HG03520 (cell line): Measurements from ENCODE around the gene CHRM5.
A peak's percentile ranks its signal among the peaks of the same experiment; 100 is the strongest.

Experiments
- ATAC-seq: cut with Tn5 transposase; IDR thresholded peaks from one replicate; pipeline ENCODE4 v1.9.1; 2021; ENCODE audit warnings: mild to moderate bottlenecking, moderate library complexity; ENCODE audit not compliant: unreplicated experiment

Gene CHRM5

GRCh38 chr15:33968224-33968623 lies at the start of gene CHRM5:
Gene CHRM5, plus strand, starts transcription at chr15:33968497. Its CDS starts 94,221 bp downstream, at chr15:34062718.
- ATAC-seq: no peak

- ATAC-seq: no peak
Measured at GRCh38 chr15:33923446-33923845, 44.9 kb upstream of the CHRM5 start.

DNA sequence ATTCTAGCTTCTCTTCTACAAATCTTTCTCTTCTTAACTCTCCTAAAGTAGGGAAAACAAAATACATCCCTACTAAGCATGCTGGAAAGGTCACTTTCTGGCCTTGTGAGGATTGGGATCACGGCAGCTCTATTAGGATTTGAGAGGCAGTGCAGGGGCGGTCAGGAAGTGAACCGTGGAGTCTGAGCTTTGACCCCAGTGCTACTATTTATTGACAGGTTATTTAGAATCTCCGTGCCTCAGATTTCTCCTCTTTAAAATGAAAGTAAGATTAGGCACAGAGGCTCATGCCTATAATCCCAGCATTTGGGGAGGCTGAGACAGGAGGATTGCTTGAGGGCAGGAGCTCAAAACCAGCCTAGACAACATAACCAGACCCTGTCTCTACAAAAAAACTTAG lies 42.0 kb upstream of the CHRM5 start:
- ATAC-seq: no peak

GRCh38 chr15:33932734-33933133 lies 35.6 kb upstream of the CHRM5 start:
- ATAC-seq: no peak

DNA sequence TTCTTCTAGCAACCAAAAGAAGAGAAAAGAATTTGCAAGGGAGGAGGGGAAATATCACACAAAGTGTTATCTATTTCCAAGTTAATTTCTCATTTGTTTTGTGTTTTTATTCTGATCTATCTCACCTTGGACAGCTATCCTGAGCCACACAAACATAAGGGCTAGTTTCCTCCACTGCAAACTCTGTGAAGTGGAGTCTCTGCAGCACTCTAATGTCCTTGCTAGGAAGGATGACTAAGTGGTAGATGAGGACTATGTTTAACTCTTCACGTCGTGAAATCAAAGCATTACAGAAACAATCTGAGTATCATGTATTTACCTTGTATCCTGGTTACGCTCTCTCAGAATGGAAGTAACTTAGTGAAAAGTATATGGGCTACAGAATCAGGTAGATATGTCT lies 33.9 kb upstream of the CHRM5 start:
- ATAC-seq: no peak

- no peak for ATAC-seq
Measured at GRCh38 chr15:33934921-33935320, 33.4 kb upstream of the CHRM5 start.

- ATAC-seq: peak; percentile 51
Measured at GRCh38 chr15:33941279-33942063, 26.8 kb upstream of the CHRM5 start.

DNA sequence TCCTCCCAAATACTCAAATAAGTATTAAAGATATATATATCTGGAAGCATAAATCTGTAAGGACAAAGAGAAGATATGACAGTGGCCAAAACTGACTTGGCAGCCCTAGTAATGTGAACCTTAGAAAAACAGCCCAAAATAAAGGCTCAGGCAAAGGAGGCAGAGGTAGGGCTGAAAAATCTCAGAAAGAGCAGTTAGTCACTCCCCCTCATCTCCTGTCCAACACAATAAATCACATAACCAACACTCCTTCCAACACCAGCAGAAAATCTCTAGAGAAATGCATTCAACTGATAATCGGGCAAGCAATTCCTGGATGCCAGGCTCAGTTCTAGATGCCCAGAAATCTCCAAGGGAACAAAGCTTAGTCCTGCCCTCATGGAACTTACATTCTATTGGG lies 22.1 kb upstream of the CHRM5 start:
- ATAC-seq: no peak

GRCh38 chr15:33955945-33956344 lies 12.4 kb upstream of the CHRM5 start:
- no peak for ATAC-seq

- ATAC-seq: no peak
Measured at GRCh38 chr15:33956397-33956796, 11.9 kb upstream of the CHRM5 start.

DNA sequence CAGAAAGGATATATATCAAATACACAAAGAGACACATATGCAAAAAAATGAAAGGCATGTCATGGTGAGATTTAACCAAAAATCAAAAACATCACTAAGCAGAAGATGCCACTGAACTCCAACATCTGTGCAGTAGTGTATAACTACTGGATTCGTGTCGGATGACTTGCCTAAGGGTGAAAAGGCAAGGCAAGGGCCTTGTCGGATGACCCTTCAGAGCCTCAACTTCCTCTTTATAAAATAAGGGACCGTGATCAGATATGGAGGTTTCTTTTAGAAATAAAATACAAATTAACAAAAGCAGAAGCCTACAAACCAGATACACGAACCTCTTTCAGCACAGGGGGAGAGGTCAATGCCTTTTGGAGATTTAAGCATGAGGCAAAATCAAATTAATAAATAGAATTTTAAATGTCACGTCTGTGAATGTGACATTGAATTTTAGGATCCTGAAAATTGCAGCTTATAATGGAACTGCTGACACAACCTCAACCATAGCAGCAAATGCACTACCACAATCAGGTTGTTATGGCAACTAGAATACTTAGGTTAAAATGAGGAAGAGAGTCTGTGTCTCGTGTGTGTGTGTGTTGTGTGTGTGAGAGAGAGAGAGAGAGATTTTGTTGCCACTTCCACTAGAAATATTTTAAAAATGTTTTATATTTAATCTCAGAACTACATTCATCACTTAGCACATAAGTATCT lies 8.3 kb upstream of the CHRM5 start:
- no peak for ATAC-seq

GRCh38 chr15:33960549-33960935 lies 7.8 kb upstream of the CHRM5 start:
- no peak for ATAC-seq

DNA sequence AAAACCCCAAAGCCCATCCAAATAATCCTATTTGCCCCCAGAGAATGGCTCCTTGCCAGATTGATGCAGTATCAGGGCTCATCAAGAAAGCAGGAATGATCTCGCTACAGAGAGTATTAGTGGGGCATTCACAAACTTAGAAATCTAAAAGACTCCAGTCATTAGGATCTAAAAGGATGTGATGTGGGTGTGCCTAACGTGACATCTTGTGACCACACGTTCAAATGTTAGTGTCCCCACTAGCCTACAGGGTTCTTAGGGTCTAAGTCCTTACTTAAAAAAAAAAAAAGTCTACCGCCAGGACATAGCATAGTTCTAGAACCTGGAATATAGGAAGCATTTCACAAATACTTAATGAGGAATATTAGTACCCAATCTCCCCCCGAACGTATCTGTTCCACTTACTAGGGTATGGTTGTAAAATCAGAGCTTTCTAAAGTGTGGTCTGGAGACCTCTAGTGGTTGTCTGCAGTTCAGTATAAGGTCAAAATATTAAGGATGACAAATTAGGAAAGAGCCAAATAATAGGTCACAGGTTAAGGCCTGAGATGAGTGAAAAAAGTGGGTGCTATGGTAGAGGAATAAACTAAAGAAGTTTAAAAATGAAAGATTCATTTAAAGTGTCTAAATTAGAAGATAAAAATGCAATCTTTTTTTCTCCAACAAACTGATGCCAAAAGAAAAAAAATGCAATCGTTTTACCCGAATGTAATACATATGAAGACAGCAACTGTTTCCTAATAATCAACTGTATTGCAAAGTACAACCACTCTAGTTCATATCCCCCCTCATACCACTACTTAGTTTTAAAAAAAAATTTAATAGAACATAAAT lies 4.2 kb upstream of the CHRM5 start:
- no peak for ATAC-seq

GRCh38 chr15:33964665-33965040 lies 3.6 kb upstream of the CHRM5 start:
- no peak for ATAC-seq

GRCh38 chr15:33968821-33969220 lies 524 bp downstream of the CHRM5 start:
- no peak for ATAC-seq

GRCh38 chr15:33971811-33972210 lies 3.5 kb downstream of the CHRM5 start:
- no peak for ATAC-seq

GRCh38 chr15:33975022-33975565 lies 6.8 kb downstream of the CHRM5 start:
- ATAC-seq: no peak

DNA sequence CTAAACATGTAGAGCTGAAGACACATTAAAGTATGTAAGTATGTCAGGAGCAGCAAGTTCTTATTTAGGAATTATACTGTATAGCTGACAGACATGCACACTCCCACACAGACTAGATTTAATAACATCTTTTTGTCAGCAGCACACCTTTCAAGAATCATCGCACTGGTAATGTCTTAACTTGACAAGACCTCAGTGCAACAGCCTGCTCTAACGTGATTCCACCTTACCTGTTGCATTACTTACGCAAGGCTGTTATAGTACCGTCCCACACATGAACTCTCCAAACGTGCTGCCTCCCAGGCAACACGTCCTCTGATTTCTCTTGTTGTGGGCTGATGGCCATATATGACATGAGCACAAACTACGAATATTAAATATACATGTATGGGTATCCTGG lies 11.9 kb downstream of the CHRM5 start:
- no peak for ATAC-seq

DNA sequence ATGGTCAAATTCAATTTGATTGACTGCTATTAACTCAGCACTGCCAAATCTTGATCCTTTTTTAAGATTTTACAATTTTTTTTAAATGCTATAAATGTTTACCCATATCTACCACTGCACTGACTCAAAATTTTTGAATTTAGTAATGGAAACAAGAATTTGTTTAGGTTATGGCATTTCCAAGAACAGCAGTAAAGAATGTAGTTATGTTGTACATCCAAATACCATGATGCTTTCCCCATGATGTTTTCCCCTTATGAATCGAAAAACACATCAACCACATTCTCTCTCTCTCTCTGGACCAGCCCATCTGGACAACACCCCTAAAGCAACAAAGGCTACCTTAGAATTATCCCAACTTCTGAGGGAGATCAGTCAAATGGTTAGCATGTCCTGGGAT lies 14.2 kb downstream of the CHRM5 start:
- no peak for ATAC-seq

- no peak for ATAC-seq
Measured at GRCh38 chr15:33985287-33985686, 17.0 kb downstream of the CHRM5 start.

DNA sequence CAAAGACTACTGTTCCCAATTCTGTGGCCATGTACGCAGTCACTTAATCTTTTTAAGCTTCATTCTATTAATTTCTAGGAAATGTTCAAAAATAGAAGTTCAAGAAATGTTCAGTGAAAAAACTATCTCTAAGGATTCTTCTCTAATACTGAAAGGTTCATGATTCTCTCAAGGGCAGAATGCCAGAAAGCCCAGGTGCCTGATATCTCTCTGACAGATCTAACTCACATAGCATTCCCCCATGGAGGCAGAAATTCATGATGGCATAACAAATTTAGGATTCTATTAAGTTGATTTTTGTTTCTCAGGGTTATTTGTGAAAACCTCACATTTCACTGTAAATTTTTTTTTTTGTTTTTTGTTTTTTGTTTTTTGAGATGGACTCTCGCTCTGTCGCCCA lies 17.5 kb downstream of the CHRM5 start:
- no peak for ATAC-seq
